ENCODE measurements around the gene P3H1.
"Not testable (repeated sequence)": the region's sequence is repeated elsewhere in the genome, so short reads cannot be mapped to it uniquely, and the experiment has no call there.

The P3H1 gene

DNA sequence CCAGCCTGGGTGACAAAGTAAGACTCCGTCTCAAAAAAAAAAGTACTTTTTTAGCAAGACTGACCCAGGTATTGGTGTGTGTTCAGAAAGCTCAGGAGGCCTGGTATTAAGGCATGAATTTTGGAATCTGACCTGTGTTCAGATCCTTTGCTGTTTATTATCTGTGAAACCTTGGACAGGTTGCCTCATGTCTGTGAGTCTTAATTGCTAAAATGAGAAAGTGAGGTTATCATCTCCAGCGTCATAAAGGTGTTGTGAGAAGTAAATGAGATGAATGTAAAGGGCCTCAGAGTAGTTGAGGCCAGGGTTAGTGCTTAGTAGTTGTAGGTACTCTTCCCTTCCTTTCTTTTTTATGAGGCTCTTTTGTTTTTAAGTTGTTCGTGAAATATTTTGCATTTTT is 3.0 kb upstream of the P3H1 start:
- DNase-seq (ENCODE audit: low read depth, low spot score) = no peak

GRCh38 chr1:42768172-42768571 is 1.3 kb upstream of the P3H1 start:
- no peak for DNase-seq (ENCODE audit: low read depth, low spot score)

- DNase-seq (ENCODE audit: low read depth, low spot score) = no peak
These were observed 727 bp upstream of the P3H1 start for GRCh38 chr1:42767510-42768000.

DNA sequence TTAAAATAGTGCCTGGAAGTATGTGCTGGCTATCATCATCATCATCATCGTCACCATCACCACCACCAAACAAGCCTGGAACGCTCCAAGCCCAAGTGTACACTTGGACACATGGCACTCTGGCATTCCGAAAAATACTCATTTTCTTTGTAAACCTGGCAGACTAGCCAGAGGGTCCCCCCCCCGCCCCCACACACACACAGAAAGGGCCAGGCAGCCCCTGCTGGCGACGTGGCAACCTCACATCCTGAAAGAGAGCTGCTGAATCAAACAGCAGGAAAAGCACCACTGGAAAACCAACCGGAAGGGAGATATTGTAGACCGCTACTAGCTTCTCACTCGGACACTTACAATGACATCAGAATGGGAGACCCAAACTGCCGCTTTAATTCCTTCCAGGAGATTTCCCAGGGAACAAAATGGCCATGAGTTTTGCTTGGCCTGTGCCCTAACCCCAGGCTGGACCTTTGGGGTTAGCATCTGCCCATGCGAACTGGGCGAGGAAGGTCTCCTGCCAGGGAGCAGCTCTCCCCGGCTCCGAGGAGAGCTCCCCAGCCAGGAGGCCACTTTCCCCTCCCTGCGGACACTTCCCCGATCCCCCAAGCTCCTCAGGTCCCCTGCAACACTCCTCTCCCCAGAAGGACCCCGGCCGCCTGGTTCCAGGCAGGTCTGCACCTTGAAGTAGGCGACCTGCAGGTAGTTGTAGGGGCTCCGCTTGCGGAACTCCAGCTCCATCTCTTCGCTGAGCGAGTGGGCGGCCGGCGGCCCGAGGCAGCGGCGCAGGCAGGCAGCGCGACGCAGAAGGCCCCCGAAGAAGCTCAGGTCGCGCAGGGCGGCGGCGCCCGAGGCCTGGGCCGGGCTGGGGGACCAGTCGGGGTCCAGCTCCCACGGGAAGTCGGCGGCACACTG is 742 bp downstream of the P3H1 start:
- no peak for DNase-seq (ENCODE audit: low read depth, low spot score)

DNA sequence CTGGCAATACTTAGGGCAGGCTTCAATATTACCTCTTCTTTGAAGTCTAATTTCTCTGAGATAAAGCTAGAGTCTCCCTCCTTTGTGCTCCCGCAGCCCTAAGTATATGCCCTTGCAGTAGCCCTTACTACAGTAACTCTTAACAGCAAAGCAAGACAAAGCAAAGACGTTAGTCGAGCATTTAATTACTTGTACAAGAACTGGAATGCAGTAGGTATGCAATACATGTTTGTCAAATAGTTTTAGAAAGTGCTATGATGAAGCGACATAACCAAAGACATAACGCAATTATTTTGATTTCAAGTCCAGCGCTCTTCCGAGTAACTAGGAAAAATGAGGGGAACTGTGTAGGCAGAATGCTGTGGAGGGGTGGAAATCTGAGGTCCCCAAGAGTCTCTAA is 1.6 kb downstream of the P3H1 start:
- no peak for DNase-seq (ENCODE audit: low read depth, low spot score)

DNA sequence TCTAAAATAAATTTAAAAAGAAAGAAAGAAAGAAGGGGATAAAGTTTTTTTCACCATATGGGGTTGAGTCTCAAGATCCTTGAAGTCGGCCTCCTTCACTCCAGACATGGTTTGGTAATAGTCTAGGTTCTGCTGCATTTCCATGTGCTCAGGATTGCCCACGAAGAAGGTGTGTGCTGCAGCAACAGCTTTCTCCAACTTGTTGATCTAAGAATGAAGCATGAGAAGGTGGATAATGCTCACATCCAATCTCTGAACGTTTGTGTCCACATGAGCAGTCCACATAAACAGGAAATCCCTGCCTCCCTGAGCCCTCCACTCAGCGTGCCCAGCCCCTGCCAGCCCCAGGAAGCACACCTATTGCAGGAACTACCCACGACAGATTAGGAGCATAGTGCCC is 4.6 kb downstream of the P3H1 start:
- no peak for DNase-seq (ENCODE audit: low read depth, low spot score)

DNA sequence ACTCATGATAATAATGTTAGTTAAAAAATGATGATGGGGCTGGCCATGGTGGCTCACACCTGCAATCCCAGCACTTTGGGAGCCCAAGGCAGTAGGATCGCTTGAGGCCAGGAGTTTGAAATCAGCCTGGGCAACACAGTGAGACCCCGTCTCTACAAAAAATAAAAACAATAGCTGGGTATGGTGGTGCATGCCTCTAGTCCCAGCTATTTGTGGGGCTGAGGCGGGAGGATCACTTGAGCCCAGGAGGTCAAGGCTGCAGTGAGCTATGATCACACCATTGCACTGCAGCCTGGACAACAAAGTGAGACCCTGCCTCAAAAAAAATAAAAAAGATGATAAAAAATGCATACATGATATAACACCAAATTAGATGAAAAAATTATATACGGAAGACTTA is 5.3 kb downstream of the P3H1 start:
- no peak for DNase-seq (ENCODE audit: low read depth, low spot score)

DNA sequence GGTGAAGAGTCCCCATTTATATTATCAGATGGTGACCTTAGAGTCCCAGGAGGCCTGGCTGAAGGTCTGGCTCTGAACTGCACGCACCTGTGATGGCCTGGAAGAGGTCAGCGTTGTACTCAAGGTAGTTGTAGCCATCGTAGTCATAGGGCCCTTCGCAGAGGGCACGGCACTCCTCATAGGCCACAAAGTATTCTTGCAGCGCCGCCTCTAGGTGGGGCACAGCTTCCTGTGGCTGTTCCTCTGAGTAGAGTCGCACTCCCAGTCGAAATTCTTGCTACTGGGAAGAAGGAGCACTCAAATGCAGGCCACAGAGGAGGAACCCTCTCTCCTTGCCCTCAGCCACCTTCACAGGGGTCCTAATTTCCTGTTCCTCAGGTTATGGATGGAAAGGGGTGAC is 7.7 kb downstream of the P3H1 start:
- no peak for DNase-seq (ENCODE audit: low read depth, low spot score)

- DNase-seq (ENCODE audit: low read depth, low spot score) = no peak
These were observed 8.2 kb downstream of the P3H1 start for GRCh38 chr1:42758641-42759040.

DNA sequence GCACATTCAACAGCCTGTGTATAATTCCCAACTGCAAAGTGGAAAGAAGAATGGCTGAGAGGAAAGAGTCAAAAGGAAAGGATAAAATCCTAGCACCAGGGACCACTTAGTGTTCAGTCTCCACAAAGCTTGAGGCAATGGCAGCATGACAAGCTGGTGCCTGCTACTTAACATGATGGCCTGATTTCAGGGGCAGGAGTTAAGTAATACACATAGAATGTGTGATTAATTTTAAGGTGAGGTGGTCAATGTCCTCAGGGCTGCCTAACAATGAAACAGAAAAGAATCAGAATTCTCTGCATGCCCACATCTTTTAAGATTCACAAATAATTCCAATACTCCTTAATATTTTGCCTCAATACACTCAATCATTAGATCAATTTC is 8.9 kb downstream of the P3H1 start:
- no peak for DNase-seq (ENCODE audit: low read depth, low spot score)

GRCh38 chr1:42756956-42757891 is 9.6 kb downstream of the P3H1 start:
- DNase-seq (ENCODE audit: low read depth, low spot score) = no peak

DNA sequence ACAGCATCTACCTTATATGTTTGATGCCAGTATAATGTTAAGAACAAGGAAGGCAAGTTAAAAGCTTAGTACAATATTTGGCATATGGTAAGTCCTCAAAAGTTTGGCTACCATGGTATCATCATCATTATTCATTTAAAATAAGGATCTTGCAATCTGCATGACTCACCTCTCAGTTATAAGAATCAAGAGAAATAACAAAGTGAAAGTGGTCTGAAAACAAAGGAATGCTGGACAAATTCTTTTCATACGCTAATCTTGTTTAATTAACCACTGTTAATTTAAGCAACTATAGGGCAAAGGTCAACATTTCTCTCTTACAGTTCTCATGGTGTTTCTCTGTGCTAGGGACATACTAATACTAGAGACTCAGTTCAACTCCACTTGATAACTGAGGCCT is 13.8 kb downstream of the P3H1 start:
- DNase-seq (ENCODE audit: low read depth, low spot score) = no peak

- no peak for DNase-seq (ENCODE audit: low read depth, low spot score)
These were observed 14.5 kb downstream of the P3H1 start for GRCh38 chr1:42752284-42752683.

- DNase-seq (ENCODE audit: low read depth, low spot score) = not testable (repeated sequence)
These were observed 15.2 kb downstream of the P3H1 start for GRCh38 chr1:42751511-42752070.

DNA sequence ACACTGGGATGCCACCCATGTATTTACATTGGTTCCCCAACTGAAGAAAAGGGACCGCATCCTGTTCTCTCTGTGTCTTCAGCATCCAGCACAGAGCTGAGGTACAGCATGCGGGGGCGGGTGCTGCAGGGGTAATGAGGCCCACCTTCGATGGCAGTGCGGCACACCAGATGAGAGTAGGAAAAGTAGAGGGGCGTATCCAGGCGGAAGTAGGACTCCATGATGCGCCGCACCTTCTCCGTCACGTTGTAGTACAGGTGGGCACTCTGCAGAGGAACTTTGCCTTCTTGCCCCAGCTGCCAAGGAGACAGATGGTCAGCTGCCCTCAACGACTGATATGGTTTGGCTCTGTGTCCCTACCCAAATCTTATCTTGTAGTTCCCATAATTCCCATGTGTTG is 16.8 kb downstream of the P3H1 start:
- DNase-seq (ENCODE audit: low read depth, low spot score) = no peak

GRCh38 chr1:42748461-42749410 is 18.1 kb downstream of the P3H1 start:
- DNase-seq (ENCODE audit: low read depth, low spot score) = no peak

GRCh38 chr1:42748021-42748420 is 18.8 kb downstream of the P3H1 start:
- no peak for DNase-seq (ENCODE audit: low read depth, low spot score)

GRCh38 chr1:42747125-42747524 is 19.7 kb downstream of the P3H1 start:
- DNase-seq (ENCODE audit: low read depth, low spot score) = peak; percentile 15

GRCh38 chr1:42746436-42747105 is 20.3 kb downstream of the P3H1 start:
- DNase-seq (ENCODE audit: low read depth, low spot score) = no peak

- DNase-seq (ENCODE audit: low read depth, low spot score) = no peak
These were observed 21.0 kb downstream of the P3H1 start for GRCh38 chr1:42745851-42746250.

- no peak for DNase-seq (ENCODE audit: low read depth, low spot score)
These were observed 22.7 kb downstream of the P3H1 start for GRCh38 chr1:42744148-42744413.
